Neural cell (in vitro differentiated cells): ENCODE results near the gene STIL.

Experiments
- CTCF ChIP-seq: fragments of 450-650 bp; IDR thresholded peaks from 2 replicates; pipeline ENCODE4 v1.5.1; 2014; ENCODE audit warnings: antibody characterized with exemption, mild to moderate bottlenecking, moderate library complexity; ENCODE audit not compliant: poor library complexity, severe bottlenecking
- EP300 ChIP-seq: fragments of 450-650 bp; conservative IDR thresholded peaks from 2 replicates; pipeline ENCODE4 v1.6.1; 2014; ENCODE audit warnings: antibody characterized with exemption, mild to moderate bottlenecking, moderate library complexity; ENCODE audit not compliant: poor library complexity, severe bottlenecking
- EZH2 ChIP-seq: fragments of 200-600, 300-800 bp; shearing (Covaris generic), sonication (generic); IDR thresholded peaks from 2 replicates; pipeline ENCODE4 v1.6.1; 2014; ENCODE audit warnings: antibody characterized with exemption, low read length, borderline replicate concordance, mild to moderate bottlenecking; ENCODE audit not compliant: insufficient read depth, poor library complexity, severe bottlenecking
- POLR2AphosphoS5 ChIP-seq: IDR thresholded peaks from 2 replicates; pipeline ENCODE4 v1.6.1; 2012
- RAD21 ChIP-seq: fragments of 450-650 bp; conservative IDR thresholded peaks from 2 replicates; pipeline ENCODE4 v1.6.1; 2014; ENCODE audit warnings: antibody characterized with exemption, mild to moderate bottlenecking, moderate library complexity
- TAF1 ChIP-seq: IDR thresholded peaks from 2 replicates; pipeline ENCODE4 v1.6.1; 2012; ENCODE audit warnings: low read depth
- TF ChIP-seq, protein P1 (sequence below): IDR thresholded peaks from 2 replicates; pipeline ENCODE4 v1.6.1; 2012; ENCODE audit warnings: borderline replicate concordance

DNA sequence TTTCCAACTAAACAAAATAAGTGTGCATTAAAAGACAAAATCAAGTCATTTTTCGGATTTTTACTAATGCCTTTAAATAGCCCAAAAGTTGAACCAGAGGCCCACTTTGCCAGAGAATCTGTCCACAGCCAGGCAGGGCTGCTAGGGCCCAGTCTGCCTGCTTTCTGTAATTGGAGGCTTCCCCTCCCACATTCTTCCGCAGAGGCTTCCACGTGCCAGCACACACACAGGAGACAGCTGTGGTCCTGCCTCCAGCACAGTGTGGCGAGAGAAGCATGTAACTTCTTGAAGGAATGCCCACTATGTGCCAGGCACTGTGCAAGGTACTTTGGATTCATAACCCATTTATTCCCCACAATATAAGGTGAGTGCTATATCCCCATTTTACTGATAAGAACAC lies 112.8 kb downstream of the STIL start:
- no peak for TF ChIP-seq RAD21
- TF ChIP-seq TAF1 = no peak
- no peak for TF ChIP-seq CTCF
- TF ChIP-seq, protein P1, sequence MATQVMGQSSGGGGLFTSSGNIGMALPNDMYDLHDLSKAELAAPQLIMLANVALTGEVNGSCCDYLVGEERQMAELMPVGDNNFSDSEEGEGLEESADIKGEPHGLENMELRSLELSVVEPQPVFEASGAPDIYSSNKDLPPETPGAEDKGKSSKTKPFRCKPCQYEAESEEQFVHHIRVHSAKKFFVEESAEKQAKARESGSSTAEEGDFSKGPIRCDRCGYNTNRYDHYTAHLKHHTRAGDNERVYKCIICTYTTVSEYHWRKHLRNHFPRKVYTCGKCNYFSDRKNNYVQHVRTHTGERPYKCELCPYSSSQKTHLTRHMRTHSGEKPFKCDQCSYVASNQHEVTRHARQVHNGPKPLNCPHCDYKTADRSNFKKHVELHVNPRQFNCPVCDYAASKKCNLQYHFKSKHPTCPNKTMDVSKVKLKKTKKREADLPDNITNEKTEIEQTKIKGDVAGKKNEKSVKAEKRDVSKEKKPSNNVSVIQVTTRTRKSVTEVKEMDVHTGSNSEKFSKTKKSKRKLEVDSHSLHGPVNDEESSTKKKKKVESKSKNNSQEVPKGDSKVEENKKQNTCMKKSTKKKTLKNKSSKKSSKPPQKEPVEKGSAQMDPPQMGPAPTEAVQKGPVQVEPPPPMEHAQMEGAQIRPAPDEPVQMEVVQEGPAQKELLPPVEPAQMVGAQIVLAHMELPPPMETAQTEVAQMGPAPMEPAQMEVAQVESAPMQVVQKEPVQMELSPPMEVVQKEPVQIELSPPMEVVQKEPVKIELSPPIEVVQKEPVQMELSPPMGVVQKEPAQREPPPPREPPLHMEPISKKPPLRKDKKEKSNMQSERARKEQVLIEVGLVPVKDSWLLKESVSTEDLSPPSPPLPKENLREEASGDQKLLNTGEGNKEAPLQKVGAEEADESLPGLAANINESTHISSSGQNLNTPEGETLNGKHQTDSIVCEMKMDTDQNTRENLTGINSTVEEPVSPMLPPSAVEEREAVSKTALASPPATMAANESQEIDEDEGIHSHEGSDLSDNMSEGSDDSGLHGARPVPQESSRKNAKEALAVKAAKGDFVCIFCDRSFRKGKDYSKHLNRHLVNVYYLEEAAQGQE = no peak
- no peak for TF ChIP-seq EZH2
- no peak for TF ChIP-seq POLR2AphosphoS5
- no peak for TF ChIP-seq EP300
